OCI-LY1 (cell line): ENCODE measurements around the gene SMARCD2.
"Not testable (repeated sequence)": the region's sequence is repeated elsewhere in the genome, so short reads cannot be mapped to it uniquely, and the experiment has no call there.

Source experiments
- H2AFZ ChIP-seq: fragments of 200-600 bp; sonication (generic), shearing (Covaris generic); 2 replicates; pipeline ENCODE4 v1.6.0; 2014; ENCODE audit warnings: antibody characterized with exemption, mild to moderate bottlenecking, low read length
- H3F3A ChIP-seq: fragments of 200-600 bp; sonication (generic), shearing (Covaris generic); 2 replicates; pipeline ENCODE4 v1.6.0; 2014; ENCODE audit warnings: mild to moderate bottlenecking, antibody characterized with exemption, low read length, moderate library complexity; ENCODE audit not compliant: insufficient read depth
- H3K27ac ChIP-seq: fragments of 200-600 bp; sonication (generic); 2 replicates; pipeline ENCODE4 v1.5.1; 2014; ENCODE audit warnings: low read length, mixed run types, mild to moderate bottlenecking, low read depth; ENCODE audit not compliant: poor library complexity, severe bottlenecking
- H3K27me3 ChIP-seq: fragments of 200-600 bp; sonication (generic); 2 replicates; pipeline ENCODE4 v1.6.0; 2014; ENCODE audit warnings: antibody characterized with exemption, mild to moderate bottlenecking, low read length, moderate library complexity; ENCODE audit not compliant: insufficient read depth
- H3K36me3 ChIP-seq: fragments of 200-600 bp; sonication (generic); 2 replicates; pipeline ENCODE4 v1.6.1; 2014; ENCODE audit warnings: mild to moderate bottlenecking, antibody characterized with exemption, low read length, moderate library complexity, mixed read lengths; ENCODE audit not compliant: insufficient read depth
- H3K4me1 ChIP-seq: fragments of 200-600 bp; sonication (generic); 2 replicates; pipeline ENCODE4 v1.5.1; 2014; ENCODE audit warnings: mild to moderate bottlenecking, low read length, moderate library complexity; ENCODE audit not compliant: insufficient read depth, severe bottlenecking
- H3K4me2 ChIP-seq: fragments of 200-600 bp; sonication (generic), shearing (Covaris generic); 2 replicates; pipeline ENCODE4 v1.6.1; 2014; ENCODE audit warnings: low read length
- H3K4me3 ChIP-seq: fragments of 200-600 bp; sonication (generic); 2 replicates; pipeline ENCODE4 v1.5.1; 2014; ENCODE audit warnings: low read length, low read depth, mild to moderate bottlenecking, mixed read lengths; ENCODE audit not compliant: poor library complexity, severe bottlenecking
- H3K79me2 ChIP-seq: fragments of 200-600 bp; shearing (Covaris generic); 2 replicates; pipeline ENCODE4 v1.6.1; 2016; ENCODE audit warnings: mixed run types, low read length, mixed read lengths; ENCODE audit not compliant: insufficient read depth
- H3K9ac ChIP-seq: fragments of 200-600 bp; sonication (generic), shearing (Covaris generic); 2 replicates; pipeline ENCODE4 v1.6.1; 2014; ENCODE audit warnings: mild to moderate bottlenecking, low read length, mixed read lengths
- H3K9me2 ChIP-seq: fragments of 200-600 bp; sonication (generic), shearing (Covaris generic); 2 replicates; pipeline ENCODE4 v1.6.1; 2014; ENCODE audit warnings: low read depth, mild to moderate bottlenecking, low read length, mixed read lengths
- H3K9me3 ChIP-seq: fragments of 200-600 bp; shearing (Covaris generic); 2 replicates; pipeline ENCODE4 v1.6.1; 2014; ENCODE audit warnings: low read length, mixed read lengths
- H4K20me1 ChIP-seq: fragments of 200-600 bp; sonication (generic), shearing (Covaris generic); 2 replicates; pipeline ENCODE4 v1.6.0; 2016; ENCODE audit warnings: mild to moderate bottlenecking, low read length; ENCODE audit not compliant: insufficient read depth
- CTCF ChIP-seq: fragments of 200-600 bp; sonication (generic), shearing (Covaris generic); IDR thresholded peaks from 2 replicates; pipeline ENCODE4 v1.5.1; 2017; ENCODE audit warnings: mild to moderate bottlenecking, antibody characterized with exemption, low read length, moderate library complexity, mixed read lengths

Gene SMARCD2

GRCh38 chr17:63873577-63873976 lies 31.1 kb upstream of the SMARCD2 start, which contains the start of gene CSH2:
TSS of gene CSH2 (minus strand) at chr17:63873677. CDS start at chr17:63873614, 63 bp downstream.
- not testable (repeated sequence) for H3K9me2 ChIP-seq, H3K9me3 ChIP-seq, H3K79me2 ChIP-seq, H3K4me1 ChIP-seq, H4K20me1 ChIP-seq, H3K36me3 ChIP-seq, H3K4me3 ChIP-seq, H3K27me3 ChIP-seq, H3K9ac ChIP-seq, H3K4me2 ChIP-seq, H3K27ac ChIP-seq, H3F3A ChIP-seq, H2AFZ ChIP-seq

DNA sequence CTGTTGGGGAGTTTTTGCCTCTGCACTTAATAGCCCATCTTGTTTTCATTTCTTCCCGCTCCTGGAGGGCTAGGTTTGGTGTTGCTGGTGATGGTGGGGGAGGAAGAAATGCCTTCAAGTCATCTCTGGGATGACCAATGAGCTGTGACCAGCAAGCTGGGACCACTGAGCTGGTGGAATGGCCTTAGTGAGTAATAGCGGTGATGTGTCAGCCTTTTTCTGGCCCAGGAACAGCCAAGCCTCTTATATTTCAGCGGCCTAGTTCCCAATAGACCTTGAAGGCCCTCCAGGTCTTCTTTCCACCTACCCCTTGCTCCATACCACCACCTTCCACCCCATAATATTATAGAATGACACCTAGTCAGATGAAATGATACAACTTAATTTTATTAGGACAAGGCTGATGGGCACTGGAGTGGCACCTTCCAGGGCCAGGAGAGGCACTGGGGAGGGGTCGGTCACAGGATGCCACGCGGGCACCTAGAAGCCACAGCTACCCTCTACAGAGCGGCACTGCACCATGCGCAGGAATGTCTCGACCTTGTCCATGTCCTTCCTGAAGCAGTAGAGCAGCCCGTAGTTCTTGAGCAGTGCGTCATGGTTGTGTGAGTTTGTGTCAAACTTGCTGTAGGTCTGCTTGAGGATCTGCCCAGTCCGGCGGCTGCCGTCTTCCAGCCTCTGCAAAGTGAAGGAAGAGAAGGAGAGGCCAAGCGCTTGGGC lies 29.3 kb upstream of the SMARCD2 start:
- H3K9ac ChIP-seq, H2AFZ ChIP-seq: not testable (repeated sequence)

GRCh38 chr17:63870292-63870665 lies 27.8 kb upstream of the SMARCD2 start:
- H4K20me1 ChIP-seq, H3K4me3 ChIP-seq, H3K4me1 ChIP-seq, H3K4me2 ChIP-seq, H3K79me2 ChIP-seq, H3F3A ChIP-seq, H3K27ac ChIP-seq, H3K9me3 ChIP-seq, H3K9ac ChIP-seq, H3K9me2 ChIP-seq, H2AFZ ChIP-seq, H3K27me3 ChIP-seq, H3K36me3 ChIP-seq: not testable (repeated sequence)

More for the DNA sequence above, 29.3 kb upstream of the SMARCD2 start:
- not testable (repeated sequence) for H3K9me3 ChIP-seq, H3K79me2 ChIP-seq, H3K4me2 ChIP-seq, H3F3A ChIP-seq, H3K4me1 ChIP-seq, H4K20me1 ChIP-seq, H3K27ac ChIP-seq, H3K27me3 ChIP-seq, H3K36me3 ChIP-seq, H3K4me3 ChIP-seq, H3K9me2 ChIP-seq

DNA sequence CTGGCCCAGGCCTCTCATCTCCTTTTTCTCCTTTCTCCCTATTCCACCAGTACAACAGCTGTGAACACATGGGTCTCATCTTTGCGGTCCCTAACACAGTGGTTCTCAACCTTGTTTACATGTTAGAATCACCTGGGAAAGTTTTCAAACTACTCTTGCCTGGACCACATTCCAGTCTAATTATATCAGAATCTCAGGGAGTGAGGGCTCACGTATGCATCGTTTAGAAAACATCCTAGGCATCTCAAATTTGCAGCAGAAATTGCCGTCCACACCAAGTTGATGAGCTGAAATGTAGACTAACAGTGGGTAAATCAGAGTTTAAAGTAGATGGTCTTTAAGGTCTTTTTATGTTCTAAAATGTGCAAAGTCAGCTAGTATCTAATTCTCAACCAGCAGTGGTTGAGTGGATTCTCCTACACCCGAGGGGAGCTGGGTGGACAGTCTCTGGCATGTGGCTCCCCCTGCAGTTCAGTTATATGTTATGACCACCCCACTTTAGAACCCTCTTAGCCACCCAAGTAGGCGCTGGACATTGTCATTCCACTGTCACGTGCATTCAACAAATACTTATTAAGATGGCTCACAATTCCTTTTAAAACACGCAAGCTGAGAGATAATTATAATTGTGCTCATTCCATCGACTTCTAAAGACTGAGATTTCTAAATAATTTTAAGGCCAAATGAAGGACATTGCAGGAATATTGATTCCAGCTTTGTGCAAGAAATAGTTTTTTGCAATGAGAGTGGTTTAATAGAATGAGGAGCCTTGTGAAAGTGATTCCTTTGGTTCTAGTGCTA lies 27.2 kb upstream of the SMARCD2 start:
- not testable (repeated sequence) for H3K4me3 ChIP-seq, H3F3A ChIP-seq, H3K9me2 ChIP-seq, H3K36me3 ChIP-seq, H2AFZ ChIP-seq, H3K9ac ChIP-seq, H3K27ac ChIP-seq, H3K4me2 ChIP-seq, H4K20me1 ChIP-seq, H3K4me1 ChIP-seq, H3K79me2 ChIP-seq, H3K9me3 ChIP-seq, H3K27me3 ChIP-seq
- TF ChIP-seq CTCF: peak; percentile 46

GRCh38 chr17:63866625-63867024 lies 24.1 kb upstream of the SMARCD2 start:
- not testable (repeated sequence) for H3K79me2 ChIP-seq, H3K27me3 ChIP-seq, H3K27ac ChIP-seq, H3K9me2 ChIP-seq, H3K4me1 ChIP-seq, H3F3A ChIP-seq, H3K36me3 ChIP-seq, H3K9ac ChIP-seq, H3K4me2 ChIP-seq, H2AFZ ChIP-seq, H3K4me3 ChIP-seq, H3K9me3 ChIP-seq, H4K20me1 ChIP-seq
